Epithelial cell of umbilical artery (primary cell): ENCODE measurements around the gene C4orf50. TPM values are rescaled to one million over a fixed set of nuclear protein-coding genes. Genes with fewer than 3 reads are reported as not detected.

Source experiments
- total RNA-seq: library from RNA; depleted of rRNA; stranded (reverse); fragments of >200 nt; gene quantifications from 2 replicates; pipeline ENCODE4 v1.2.3, GENCODE V29; 2014

C4orf50 gene
- not detected in 2 replicates for total RNA-seq

GRCh38 chr4:6018331-6018730 lies at the start of gene C4orf50:
C4orf50 (minus strand) TSS chr4:6018431.

DNA sequence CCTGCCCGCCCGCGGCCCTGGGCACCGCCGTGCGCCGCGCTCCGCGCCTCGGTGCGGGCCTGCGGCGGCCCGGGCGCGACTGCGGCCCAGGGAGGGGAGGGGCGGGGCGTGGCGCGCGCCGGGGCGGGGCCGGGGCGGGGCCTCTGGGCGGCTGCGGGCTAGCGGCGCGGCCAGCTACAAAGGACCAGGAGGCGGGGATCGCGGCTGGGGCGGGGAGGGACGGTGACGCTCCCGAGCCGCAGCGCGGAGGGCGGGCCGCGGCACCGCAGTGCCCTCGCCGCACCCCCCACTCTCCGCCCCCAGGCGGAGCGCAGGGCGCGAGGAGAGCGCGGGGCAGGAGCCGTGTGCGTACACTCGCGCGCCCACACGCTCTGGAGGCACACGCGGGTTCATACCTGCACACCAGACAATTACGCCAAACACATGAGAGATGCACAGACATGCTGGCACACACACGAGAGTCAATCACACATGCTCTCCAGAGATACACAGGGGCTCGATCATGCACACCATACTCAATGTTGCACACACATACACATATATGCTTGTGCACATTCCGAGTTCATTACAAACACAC lies 125.1 kb downstream of the C4orf50 start, which contains the start of gene CRMP1:
Gene CRMP1, minus strand, starts transcription at position 83 of the 577 bp plus-strand sequence. CDS start 117 bp downstream, outside the sequence.

Other genes with a start within 250 kb of the C4orf50 start
- gene CRMP1, start 125.3 kb downstream of the C4orf50 start, total RNA-seq = not detected in 2 replicates
- not detected in 2 replicates for gene JAKMIP1, start 182.1 kb upstream of the C4orf50 start, total RNA-seq